Glutamatergic neuron (in vitro differentiated cells): ENCODE measurements around the gene ACSS2. TPM values are rescaled to one million over a fixed set of nuclear protein-coding genes. Genes with fewer than 3 reads are reported as not detected.

ENCODE experiments used
- DNase-seq: peaks from one replicate; pipeline ENCODE4 v3.0.0; 2022
- H3K27ac Mint-ChIP-seq: one replicate; pipeline ENCODE4 v1.8.0; 2020; ENCODE audit warnings: mild to moderate bottlenecking, mixed read lengths, inconsistent platforms; ENCODE audit not compliant: unreplicated experiment
- H3K27me3 Mint-ChIP-seq: one replicate; pipeline ENCODE4 v1.8.0; 2020; ENCODE audit warnings: mild to moderate bottlenecking, moderate library complexity, mixed read lengths, inconsistent platforms; ENCODE audit not compliant: unreplicated experiment
- H3K36me3 Mint-ChIP-seq: one replicate; pipeline ENCODE4 v1.8.0; 2020; ENCODE audit warnings: mild to moderate bottlenecking, mixed read lengths, inconsistent platforms; ENCODE audit not compliant: unreplicated experiment
- H3K4me1 Mint-ChIP-seq: one replicate; pipeline ENCODE4 v1.8.0; 2020; ENCODE audit warnings: mild to moderate bottlenecking, low read depth, mixed read lengths, inconsistent platforms; ENCODE audit not compliant: unreplicated experiment
- H3K4me3 Mint-ChIP-seq: one replicate; pipeline ENCODE4 v1.8.0; 2020; ENCODE audit warnings: mild to moderate bottlenecking, mixed read lengths, inconsistent platforms; ENCODE audit not compliant: unreplicated experiment
- H3K9me3 Mint-ChIP-seq: one replicate; pipeline ENCODE4 v1.8.0; 2020; ENCODE audit warnings: mild to moderate bottlenecking, moderate library complexity, mixed read lengths, inconsistent platforms; ENCODE audit not compliant: unreplicated experiment
- total RNA-seq: library from RNA; stranded (reverse); fragmentation: NEBNext Ultra II Directional; extraction: Animal tissue kit (Norgen Biotek cat#: 25700); gene quantifications from one replicate; pipeline ENCODE4 v1.2.1, GENCODE V29; 2021; ENCODE audit not compliant: unreplicated experiment
- TF ChIP-seq, protein P1 (sequence below): fragments of 200-600 bp; sonication (generic); IDR thresholded peaks from one replicate; pipeline ENCODE4 v1.5.0; 2021; ENCODE audit not compliant: partially characterized antibody, unreplicated experiment

ACSS2 gene
- total RNA-seq, 1 donor from 2014 or later: 53.3 TPM

DNA sequence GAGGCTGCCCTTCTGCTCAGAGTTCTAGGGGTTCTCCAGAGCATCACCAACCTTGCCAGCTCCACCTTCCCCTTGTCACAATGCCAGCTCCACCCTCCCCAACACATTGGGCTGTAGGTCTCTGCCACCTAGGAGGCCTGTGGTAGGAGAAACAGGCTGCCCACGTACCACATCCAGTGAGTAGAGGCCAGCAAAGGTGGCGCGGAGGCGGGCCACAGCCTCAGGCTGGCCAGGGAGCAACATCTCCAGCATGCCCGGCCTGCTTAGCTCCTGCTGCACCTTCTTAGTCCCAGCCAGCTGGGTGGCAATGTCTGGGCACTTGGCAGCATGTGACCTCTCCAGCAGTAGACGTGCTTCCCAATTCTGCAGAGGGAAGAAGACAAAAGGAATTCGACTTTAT, 55.4 kb downstream of the ACSS2 start:
- Mint-ChIP-seq H3K36me3 (peaks cover 13% of the 10 kb centered on the region), H3K27me3 (peaks cover 2% of the 10 kb centered on the region), H3K4me3 (no peak overlapping the region), H3K27ac (no peak overlapping the region), H3K4me1 (peaks cover 9% of the 10 kb centered on the region), H3K9me3 (no peaks in the 10 kb centered on the region)
- TF ChIP-seq, protein P1, sequence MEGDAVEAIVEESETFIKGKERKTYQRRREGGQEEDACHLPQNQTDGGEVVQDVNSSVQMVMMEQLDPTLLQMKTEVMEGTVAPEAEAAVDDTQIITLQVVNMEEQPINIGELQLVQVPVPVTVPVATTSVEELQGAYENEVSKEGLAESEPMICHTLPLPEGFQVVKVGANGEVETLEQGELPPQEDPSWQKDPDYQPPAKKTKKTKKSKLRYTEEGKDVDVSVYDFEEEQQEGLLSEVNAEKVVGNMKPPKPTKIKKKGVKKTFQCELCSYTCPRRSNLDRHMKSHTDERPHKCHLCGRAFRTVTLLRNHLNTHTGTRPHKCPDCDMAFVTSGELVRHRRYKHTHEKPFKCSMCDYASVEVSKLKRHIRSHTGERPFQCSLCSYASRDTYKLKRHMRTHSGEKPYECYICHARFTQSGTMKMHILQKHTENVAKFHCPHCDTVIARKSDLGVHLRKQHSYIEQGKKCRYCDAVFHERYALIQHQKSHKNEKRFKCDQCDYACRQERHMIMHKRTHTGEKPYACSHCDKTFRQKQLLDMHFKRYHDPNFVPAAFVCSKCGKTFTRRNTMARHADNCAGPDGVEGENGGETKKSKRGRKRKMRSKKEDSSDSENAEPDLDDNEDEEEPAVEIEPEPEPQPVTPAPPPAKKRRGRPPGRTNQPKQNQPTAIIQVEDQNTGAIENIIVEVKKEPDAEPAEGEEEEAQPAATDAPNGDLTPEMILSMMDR: no peak
- DNase-seq: no peak

DNA sequence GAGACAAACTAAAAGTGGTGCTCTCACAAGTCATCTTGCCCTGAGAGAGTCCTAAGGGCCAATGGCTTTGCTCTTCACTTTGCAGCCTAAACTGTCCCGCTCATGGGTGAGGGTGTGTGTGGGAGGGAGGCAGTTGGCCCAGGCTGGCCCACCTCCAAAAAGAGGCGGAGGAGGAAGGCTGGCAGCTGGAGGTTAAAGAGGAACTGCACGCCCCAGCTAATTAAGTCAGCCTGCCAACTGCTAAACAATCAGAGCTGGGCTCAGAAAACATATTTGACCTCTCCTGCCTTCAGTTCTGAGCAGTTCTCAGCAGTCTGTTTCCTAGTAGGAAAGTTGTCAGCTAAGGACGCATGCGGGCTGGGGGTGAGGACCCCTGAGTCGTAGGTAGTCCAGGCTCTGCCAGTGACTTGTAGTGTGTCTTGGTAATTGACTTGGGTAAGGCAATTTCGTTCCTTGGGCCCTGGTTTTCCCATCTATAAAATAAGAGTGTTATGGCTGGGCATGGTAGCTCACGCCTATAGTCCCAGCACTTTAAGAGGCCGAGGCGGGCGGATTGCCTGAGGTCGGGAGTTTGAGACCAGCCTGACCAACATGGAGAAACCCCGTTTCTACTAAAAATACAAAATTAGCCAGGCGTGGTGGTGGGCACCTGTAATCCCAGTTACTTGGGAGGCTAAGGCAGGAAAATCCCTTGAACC, 62.2 kb downstream of the ACSS2 start:
- TF ChIP-seq, protein P1: no peak
- no peak for DNase-seq
- H3K27me3 Mint-ChIP-seq: no peaks in the 10 kb centered on the region
- H3K36me3 Mint-ChIP-seq: no peaks in the 10 kb centered on the region
- peaks cover 1% of the 10 kb centered on the region for H3K9me3 Mint-ChIP-seq
- no peaks in the 10 kb centered on the region for H3K4me1 Mint-ChIP-seq
- no peak overlapping the region for H3K27ac Mint-ChIP-seq
- H3K4me3 Mint-ChIP-seq: no peak overlapping the region

GRCh38 chr20:34940081-34940481, 63.7 kb downstream of the ACSS2 start:
- TF ChIP-seq, protein P1: no peak
- Mint-ChIP-seq H3K4me3 (no peak overlapping the region), H3K27me3 (no peaks in the 10 kb centered on the region), H3K27ac (no peak overlapping the region), H3K9me3 (peaks cover 1% of the 10 kb centered on the region), H3K4me1 (no peaks in the 10 kb centered on the region), H3K36me3 (no peaks in the 10 kb centered on the region)
- no peak for DNase-seq

DNA sequence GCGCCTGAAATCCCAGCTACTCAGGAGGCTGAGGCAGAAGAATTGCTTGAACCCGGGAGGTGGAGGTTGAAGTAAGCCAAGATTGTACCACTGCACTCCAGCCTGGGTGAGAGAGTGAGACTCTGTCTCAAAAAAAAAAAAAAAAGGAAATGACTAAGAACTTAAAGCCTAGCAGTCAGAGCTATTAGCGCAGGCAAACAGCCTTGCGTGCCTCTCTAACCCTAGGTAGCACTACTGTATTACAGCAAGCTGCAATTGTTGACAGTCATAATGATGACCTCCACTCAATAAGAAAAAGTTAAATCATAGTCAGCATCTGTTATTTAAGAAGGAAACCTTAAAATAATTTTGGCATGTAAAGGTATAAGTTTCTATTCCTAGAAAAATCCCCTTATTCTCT, 64.8 kb downstream of the ACSS2 start:
- Mint-ChIP-seq H3K4me3 (no peak overlapping the region), H3K9me3 (peaks cover 1% of the 10 kb centered on the region), H3K36me3 (no peaks in the 10 kb centered on the region), H3K27me3 (no peaks in the 10 kb centered on the region), H3K4me1 (no peaks in the 10 kb centered on the region), H3K27ac (no peak overlapping the region)
- DNase-seq: no peak
- TF ChIP-seq, protein P1: no peak

- H3K36me3 Mint-ChIP-seq: no peaks in the 10 kb centered on the region
These were observed 65.9 kb downstream of the ACSS2 start for GRCh38 chr20:34942301-34942700.

More at GRCh38 chr20:34942301-34942700, 65.9 kb downstream of the ACSS2 start:
- H3K4me1 Mint-ChIP-seq: no peaks in the 10 kb centered on the region
- no peak overlapping the region for H3K27ac Mint-ChIP-seq
- H3K9me3 Mint-ChIP-seq: peaks cover 1% of the 10 kb centered on the region
- no peak overlapping the region for H3K4me3 Mint-ChIP-seq
- DNase-seq: no peak
- TF ChIP-seq, protein P1: no peak
- H3K27me3 Mint-ChIP-seq: no peaks in the 10 kb centered on the region
